CD4-positive, alpha-beta T cell (primary cell): ENCODE results near the gene HEPN1. TPM values are rescaled to one million over a fixed set of nuclear protein-coding genes. Genes with fewer than 3 reads are reported as not detected.

Source experiments
- ATAC-seq: fragments of 200-7000 bp; cut with Tn5 transposase; one replicate; pipeline ENCODE4 v1.10.0; 2022; ENCODE audit warnings: mild to moderate bottlenecking; ENCODE audit not compliant: poor library complexity
- CTCF ChIA-PET: fragments of 350-600 bp; sonication (Branson Sonifier 250); formaldehyde crosslinking; loops from one replicate; lab custom pipeline; 2021; ENCODE audit warnings: antibody characterized with exemption, inconsistent platforms; lab: Charles Lee
- POLR2A ChIA-PET: fragments of 350-600 bp; sonication (Branson Sonifier 250); formaldehyde crosslinking; loops from one replicate; lab custom pipeline; 2021; ENCODE audit warnings: antibody characterized with exemption, inconsistent platforms; lab: Charles Lee
- DNase-seq, 14 experiments: peaks; one replicate each; pipeline ENCODE4 v3.0.0-alpha.2; 2013 to 2020; ENCODE audit warnings: mixed read lengths in 2 of 14
- H3K27ac ChIP-seq, 2 donors: one replicate each; pipeline versions ENCODE4 v1.5.1 to v1.7.0; 2013; ENCODE audit warnings: low read length in 2 of 2, low read depth in 1 of 2, mild to moderate bottlenecking in 1 of 2
- H3K27me3 ChIP-seq, 2 experiments: 1 replicate in 1 of 2; 2 replicates in 1 of 2; pipeline versions ENCODE4 v1.6.1 to v1.7.0; 2013; ENCODE audit warnings: low read length in 2 of 2, control low read depth in 1 of 2, mild to moderate bottlenecking in 1 of 2, moderate library complexity in 1 of 2; ENCODE audit not compliant: insufficient read depth in 2 of 2, control insufficient read depth in 1 of 2
- H3K36me3 ChIP-seq: one replicate; pipeline ENCODE4 v1.6.1; 2013; ENCODE audit warnings: low read length, control low read depth; ENCODE audit not compliant: insufficient read depth
- H3K4me1 ChIP-seq: one replicate; pipeline ENCODE4 v1.6.1; 2013; ENCODE audit warnings: low read length, control low read depth; ENCODE audit not compliant: insufficient read depth
- H3K4me3 ChIP-seq: one replicate; pipeline ENCODE4 v1.5.1; 2013; ENCODE audit warnings: mild to moderate bottlenecking, low read length, moderate library complexity
- H3K9me3 ChIP-seq, 2 experiments: 1 replicate in 1 of 2; 2 replicates in 1 of 2; pipeline versions ENCODE4 v1.6.1 to v1.7.0; 2013; ENCODE audit warnings: low read length in 2 of 2, mild to moderate bottlenecking in 2 of 2, control low read depth in 1 of 2, moderate library complexity in 1 of 2; ENCODE audit not compliant: control insufficient read depth in 1 of 2, insufficient read depth in 1 of 2
- H3K27ac Mint-ChIP-seq: one replicate; pipeline ENCODE4 v1.8.0; 2020; ENCODE audit warnings: mixed read lengths
- H3K27me3 Mint-ChIP-seq: one replicate; pipeline ENCODE4 v1.8.0; 2021; ENCODE audit warnings: mixed read lengths
- H3K36me3 Mint-ChIP-seq: one replicate; pipeline ENCODE4 v1.8.0; 2021; ENCODE audit warnings: low read depth, mixed read lengths
- H3K4me1 Mint-ChIP-seq: one replicate; pipeline ENCODE4 v1.8.0; 2021; ENCODE audit warnings: low read depth, mixed read lengths
- H3K4me3 Mint-ChIP-seq: one replicate; pipeline ENCODE4 v1.8.0; 2020; ENCODE audit warnings: mild to moderate bottlenecking, mixed read lengths
- H3K9me3 Mint-ChIP-seq: one replicate; pipeline ENCODE4 v1.8.0; 2020; ENCODE audit warnings: mixed read lengths
- CTCF ChIP-seq: fragments of 200-600 bp; IDR thresholded peaks from one replicate; pipeline ENCODE4 v1.8.0; 2022; ENCODE audit warnings: antibody characterized with exemption, mild to moderate bottlenecking
- intact Hi-C, 2 experiments: fragments of 100-400 bp; cut with DNase I in 1 of 2; cut with micrococcal nuclease in 1 of 2; formaldehyde crosslinking; loops; one replicate each; pipeline versions ENCODE4 v1.15.1 to v1.9.0; 2023 to 2025; cut with DNase I, micrococcal nuclease
- total RNA-seq, 174 experiments: library from RNA in 2 of 174; stranded (reverse) in 2 of 174; gene quantifications; one replicate each; pipeline ENCODE4 v1.2.3 and lab custom pipeline; 2021 to 2026

Gene HEPN1
- total RNA-seq, 2 experiments from 2014 or later: not detected

- ChIA-PET POLR2A (no interaction called here), CTCF (no interaction called here)
- Mint-ChIP-seq H3K27me3 (peaks cover 19% of the 10 kb centered on the region), H3K4me1 (no peaks in the 10 kb centered on the region), H3K9me3 (no peaks in the 10 kb centered on the region), H3K27ac (no peak overlapping the region), H3K4me3 (no peak overlapping the region), H3K36me3 (no peaks in the 10 kb centered on the region)
- DNase-seq (no peak), ATAC-seq (no peak)
- Histone ChIP-seq H3K36me3 (no peaks in the 10 kb centered on the region), H3K9me3 (peaks cover 0 to 4% of the 10 kb centered on the region in 2 experiments), H3K4me3 (no peak overlapping the region), H3K27me3 (peaks cover 5 to 9% of the 10 kb centered on the region in 2 experiments), H3K27ac (no peak overlapping the region), H3K4me1 (no peaks in the 10 kb centered on the region)
- intact Hi-C loops: no loop called here
- TF ChIP-seq CTCF: no peak
These were observed 32.6 kb upstream of the HEPN1 start for GRCh38 chr11:124886476-124886875.

- no peak overlapping the region for H3K27ac ChIP-seq
- DNase-seq: no peak
- no peak for TF ChIP-seq CTCF
- peaks cover 19% of the 10 kb centered on the region for H3K27me3 Mint-ChIP-seq
- H3K27ac Mint-ChIP-seq: no peak overlapping the region
- no peaks in the 10 kb centered on the region for H3K36me3 Mint-ChIP-seq
- POLR2A ChIA-PET: interaction anchor here (1.9 kb wide), 1 partner anchor 11 kb away, joined by 5 read pairs; no protein-coding TSS in a partner anchor
- CTCF ChIA-PET: no interaction called here
- H3K4me1 Mint-ChIP-seq: no peaks in the 10 kb centered on the region
- H3K9me3 ChIP-seq: peaks cover 0 to 4% of the 10 kb centered on the region in 2 experiments
- H3K4me3 Mint-ChIP-seq: no peak overlapping the region
- no peak for ATAC-seq
- H3K4me1 ChIP-seq: no peaks in the 10 kb centered on the region
- H3K4me3 ChIP-seq: no peak overlapping the region
- H3K27me3 ChIP-seq: peaks cover 5 to 9% of the 10 kb centered on the region in 2 experiments
- H3K36me3 ChIP-seq: no peaks in the 10 kb centered on the region
- intact Hi-C loops: no loop called here
- H3K9me3 Mint-ChIP-seq: no peaks in the 10 kb centered on the region
These were observed 31.9 kb upstream of the HEPN1 start for GRCh38 chr11:124886978-124887666.

GRCh38 chr11:124887667-124888013 is 31.4 kb upstream of the HEPN1 start:
- DNase-seq (no peak), ATAC-seq (no peak)
- ChIA-PET CTCF (no interaction called here), POLR2A (interaction anchor here (1.9 kb wide), 1 partner anchor 11 kb away, joined by 5 read pairs; no protein-coding TSS in a partner anchor)
- Histone ChIP-seq H3K4me3 (no peak overlapping the region), H3K27me3 (peaks cover 5 to 9% of the 10 kb centered on the region in 2 experiments), H3K27ac (no peak overlapping the region), H3K9me3 (peaks cover 0 to 4% of the 10 kb centered on the region in 2 experiments), H3K36me3 (no peaks in the 10 kb centered on the region), H3K4me1 (no peaks in the 10 kb centered on the region)
- Mint-ChIP-seq H3K27ac (no peak overlapping the region), H3K9me3 (no peaks in the 10 kb centered on the region), H3K4me3 (no peak overlapping the region), H3K4me1 (no peaks in the 10 kb centered on the region), H3K36me3 (no peaks in the 10 kb centered on the region), H3K27me3 (peaks cover 19% of the 10 kb centered on the region)
- intact Hi-C loops: no loop called here
- no peak for TF ChIP-seq CTCF
